Transverse colon (tissue), 4 donors: ENCODE data around the gene HOGA1. TPM values are rescaled to one million over a fixed set of nuclear protein-coding genes. Genes with fewer than 3 reads are reported as not detected.

Experiments
- DNase-seq: peaks from one replicate; pipeline ENCODE4 v3.0.0-alpha.2; 2019
- H3K27ac ChIP-seq, 4 donors: fragments of 200-600 bp; sonication (generic); 2 replicates each; pipeline ENCODE4 v1.5.1; 2016 to 2018; ENCODE audit warnings: inconsistent platforms in 4 of 4
- H3K27me3 ChIP-seq: fragments of 200-600 bp; sonication (generic); 2 replicates; pipeline ENCODE4 v1.5.1; 2017; ENCODE audit warnings: inconsistent platforms
- H3K36me3 ChIP-seq, 4 donors: fragments of 200-600 bp; sonication (generic); 2 replicates each; pipeline ENCODE4 v1.5.1; 2017 to 2019; ENCODE audit warnings: inconsistent platforms in 4 of 4
- H3K4me1 ChIP-seq, 4 donors: fragments of 200-600 bp; sonication (generic); 2 replicates each; pipeline ENCODE4 v1.5.1; 2017 to 2020; ENCODE audit warnings: inconsistent platforms in 4 of 4
- H3K4me3 ChIP-seq, 4 donors: fragments of 200-600 bp; sonication (generic); 1 replicate in 1 of 4; 2 replicates in 3 of 4; pipeline versions ENCODE4 v1.5.1 to v1.6.1; 2017 to 2019; ENCODE audit warnings: inconsistent platforms in 4 of 4
- H3K9me3 ChIP-seq, 2 donors: fragments of 200-600 bp; sonication (generic); 2 replicates each; pipeline ENCODE4 v1.5.1; 2017 to 2019; ENCODE audit warnings: inconsistent platforms in 2 of 2
- EP300 ChIP-seq: sonication (generic); formaldehyde crosslinking; IDR thresholded peaks from one replicate; pipeline ENCODE4 v1.6.1; 2017; ENCODE audit warnings: antibody characterized with exemption, low read depth
- POLR2A ChIP-seq: fragments of 450-650 bp; IDR thresholded peaks from one replicate; pipeline ENCODE4 v1.6.1; 2016; ENCODE audit warnings: antibody characterized with exemption, mild to moderate bottlenecking, moderate library complexity
- POLR2AphosphoS5 ChIP-seq, 3 donors: sonication (generic); formaldehyde crosslinking; IDR thresholded peaks; one replicate each; pipeline ENCODE4 v1.6.1; 2016; ENCODE audit warnings: antibody characterized with exemption in 3 of 3
- WGBS, 2 donors: methylation state at CpG; one replicate each; pipeline ENCODE4 v1.1.5; 2018; ENCODE audit warnings: low coverage in 1 of 2; 5-methylcytosine and 5-hydroxymethylcytosine counted together
- in situ Hi-C, 4 donors: fragments of 200-750 bp; cut with MboI; loops; one replicate each; pipeline versions ENCODE4 v1.15.0 to v1.15.1; 2017; ENCODE audit warnings: low sequenced_read_pairs in 3 of 4, low pct_ligation_motif_present in 1 of 4, low pct_unique_long_range_greater_than_20kb in 1 of 4
- intact Hi-C: fragments of 100-400 bp; cut with DNase I; formaldehyde crosslinking; loops from one replicate; pipeline ENCODE4 v1.15.1; 2023; ENCODE audit warnings: low total_unique reads
- total RNA-seq, 4 donors: library from RNA; depleted of rRNA; stranded (reverse); fragments of >200 nt; gene quantifications; one replicate each; pipeline ENCODE4 v1.1.0, GENCODE V29; 2016
- TF ChIP-seq, protein P1 (sequence below), 5 experiments: fragments of 200-600 bp in 3 of 5; fragments of 450-650 bp in 2 of 5; sonication (generic) in 3 of 5; IDR thresholded peaks; 1 replicate in 2 of 5; 2 replicates in 3 of 5; pipeline ENCODE4 v1.5.1; 2016 to 2017; ENCODE audit warnings: antibody characterized with exemption in 5 of 5, inconsistent platforms in 3 of 5, mild to moderate bottlenecking in 2 of 5, moderate library complexity in 1 of 5

Gene HOGA1
- total RNA-seq, 4 donors from 2014 or later = not detected

DNA sequence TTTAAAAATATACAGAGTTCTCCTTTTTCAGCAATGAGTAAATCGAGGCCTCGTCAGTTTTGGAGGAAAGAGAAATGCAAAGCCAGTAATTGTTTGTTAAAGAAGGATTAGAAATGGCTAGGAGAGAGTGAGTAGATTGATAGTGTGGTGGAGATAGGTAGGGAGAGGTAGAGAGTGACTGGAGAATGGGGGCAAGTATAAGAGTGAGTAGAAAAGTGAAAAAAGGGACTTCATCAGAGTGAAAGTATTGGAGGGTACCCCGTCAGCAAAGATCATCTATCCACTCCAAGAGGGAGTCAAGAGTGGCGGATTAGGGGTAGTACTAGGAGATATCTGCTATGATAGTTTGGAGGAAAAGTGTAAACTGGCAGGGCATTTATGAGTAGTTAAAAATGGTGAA, 20.9 kb upstream of the HOGA1 start:
- intact Hi-C loops = no loop called here
- H3K4me1 ChIP-seq = no peaks in the 10 kb centered on the region
- TF ChIP-seq POLR2AphosphoS5 (IDR thresholded peaks at IDR 0.05) (no peak), EP300 (no peak), POLR2A (no peak)
- TF ChIP-seq, protein P1, sequence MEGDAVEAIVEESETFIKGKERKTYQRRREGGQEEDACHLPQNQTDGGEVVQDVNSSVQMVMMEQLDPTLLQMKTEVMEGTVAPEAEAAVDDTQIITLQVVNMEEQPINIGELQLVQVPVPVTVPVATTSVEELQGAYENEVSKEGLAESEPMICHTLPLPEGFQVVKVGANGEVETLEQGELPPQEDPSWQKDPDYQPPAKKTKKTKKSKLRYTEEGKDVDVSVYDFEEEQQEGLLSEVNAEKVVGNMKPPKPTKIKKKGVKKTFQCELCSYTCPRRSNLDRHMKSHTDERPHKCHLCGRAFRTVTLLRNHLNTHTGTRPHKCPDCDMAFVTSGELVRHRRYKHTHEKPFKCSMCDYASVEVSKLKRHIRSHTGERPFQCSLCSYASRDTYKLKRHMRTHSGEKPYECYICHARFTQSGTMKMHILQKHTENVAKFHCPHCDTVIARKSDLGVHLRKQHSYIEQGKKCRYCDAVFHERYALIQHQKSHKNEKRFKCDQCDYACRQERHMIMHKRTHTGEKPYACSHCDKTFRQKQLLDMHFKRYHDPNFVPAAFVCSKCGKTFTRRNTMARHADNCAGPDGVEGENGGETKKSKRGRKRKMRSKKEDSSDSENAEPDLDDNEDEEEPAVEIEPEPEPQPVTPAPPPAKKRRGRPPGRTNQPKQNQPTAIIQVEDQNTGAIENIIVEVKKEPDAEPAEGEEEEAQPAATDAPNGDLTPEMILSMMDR (IDR thresholded peaks at IDR 0.05) = no peak
- no peaks in the 10 kb centered on the region for H3K27me3 ChIP-seq
- 93 to 95% methylated on average over 4 of the region's 4 CpGs for WGBS, 2 donors
- no peak for DNase-seq
- H3K9me3 ChIP-seq = no peaks in the 10 kb centered on the region
- H3K36me3 ChIP-seq = no peaks in the 10 kb centered on the region
- no peak overlapping the region for H3K4me3 ChIP-seq
- in situ Hi-C loops = no loop called here
- H3K27ac ChIP-seq = no peak overlapping the region

DNA sequence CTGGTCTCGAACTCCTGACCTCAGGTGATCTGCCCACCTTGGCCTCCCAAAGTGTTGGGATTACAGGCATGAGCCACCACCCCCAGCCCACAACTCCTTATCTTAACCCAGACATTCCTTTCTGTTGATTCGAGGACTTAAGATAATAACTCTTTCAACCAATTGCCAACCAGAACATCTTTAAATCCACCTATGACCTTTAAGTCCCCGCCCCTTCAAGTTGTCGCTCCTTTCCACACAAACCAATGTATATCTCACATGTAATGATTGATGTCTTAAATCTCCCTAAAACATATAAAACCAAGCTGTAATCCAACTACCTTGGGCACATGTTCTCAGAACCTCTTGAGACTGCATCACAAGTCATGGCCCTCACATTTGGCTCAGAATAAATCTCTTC, 19.4 kb upstream of the HOGA1 start:
- Histone ChIP-seq H3K4me1 (no peaks in the 10 kb centered on the region), H3K4me3 (no peak overlapping the region), H3K27me3 (no peaks in the 10 kb centered on the region), H3K36me3 (no peaks in the 10 kb centered on the region), H3K27ac (no peak overlapping the region), H3K9me3 (no peaks in the 10 kb centered on the region)
- DNase-seq = no peak
- TF ChIP-seq POLR2A = no peak
- no peak for TF ChIP-seq POLR2AphosphoS5 (IDR thresholded peaks at IDR 0.05)
- TF ChIP-seq, protein P1 (IDR thresholded peaks at IDR 0.05) = no peak
- no peak for TF ChIP-seq EP300
- intact Hi-C loops (no loop called here), in situ Hi-C loops (no loop called here)
- WGBS, 2 donors = 84 to 86% methylated on average over 3 to 4 of the region's 4 CpGs

DNA sequence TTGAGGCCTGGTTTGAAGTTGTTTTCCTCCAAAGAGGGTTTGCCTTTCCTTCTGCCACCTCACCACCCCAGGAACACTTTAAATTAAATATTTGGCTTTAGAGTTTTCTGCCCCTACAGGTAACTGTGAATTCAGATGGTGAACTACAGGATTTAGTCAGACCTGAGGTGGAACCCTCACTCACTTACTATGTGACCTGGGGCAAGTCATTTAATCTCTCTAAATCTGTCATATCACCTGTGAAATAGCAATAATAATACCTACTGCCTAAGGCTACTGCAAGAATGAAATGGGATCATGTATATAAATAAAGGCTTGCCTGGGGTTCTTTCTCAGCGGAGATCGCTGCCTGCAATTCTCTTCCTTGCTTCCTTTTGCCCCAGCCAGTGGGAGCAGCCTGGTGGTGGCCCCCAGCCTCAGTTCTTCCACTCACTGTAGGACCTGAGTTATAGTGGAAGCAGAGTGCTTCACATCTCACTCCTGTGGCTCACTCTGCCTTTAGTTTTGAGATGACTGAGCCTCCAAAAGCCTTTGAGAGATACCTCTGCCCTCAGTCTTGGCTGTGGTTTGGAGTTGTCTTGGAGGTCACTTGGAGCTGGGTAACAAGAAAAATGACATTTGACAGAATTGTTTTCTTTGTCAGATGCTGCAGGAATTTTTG, 17.7 kb upstream of the HOGA1 start:
- Histone ChIP-seq H3K27ac (no peak overlapping the region), H3K9me3 (no peaks in the 10 kb centered on the region), H3K27me3 (no peaks in the 10 kb centered on the region), H3K4me1 (no peaks in the 10 kb centered on the region), H3K36me3 (no peaks in the 10 kb centered on the region), H3K4me3 (no peak overlapping the region)
- no peak for TF ChIP-seq POLR2A
- no peak for DNase-seq
- intact Hi-C loops = no loop called here
- WGBS, 2 donors = 62 to 89% methylated on average over 2 of the region's 2 CpGs
- in situ Hi-C loops = no loop called here

GRCh38 chr10:97567891-97568290, 16.3 kb upstream of the HOGA1 start:
- in situ Hi-C loops = no loop called here
- intact Hi-C loops = no loop called here
- 91% methylated on average over 15 of the region's 15 CpGs; no CpG with 5 or more reads in 1 of the 2 donors for WGBS, 2 donors
- no peaks in the 10 kb centered on the region for H3K36me3 ChIP-seq
- no peaks in the 10 kb centered on the region for H3K27me3 ChIP-seq
- no peaks in the 10 kb centered on the region for H3K9me3 ChIP-seq
- DNase-seq = no peak
- H3K27ac ChIP-seq = no peak overlapping the region
- peaks cover 0 to 7% (median 1%) of the 10 kb centered on the region in 4 donors for H3K4me1 ChIP-seq
- no peak for TF ChIP-seq POLR2A
- TF ChIP-seq, protein P1 (IDR thresholded peaks at IDR 0.05) = no peak
- TF ChIP-seq POLR2AphosphoS5 (IDR thresholded peaks at IDR 0.05) = no peak
- TF ChIP-seq EP300 = no peak
- H3K4me3 ChIP-seq = no peak overlapping the region
